ENCODE measurements around the gene ACTL7A. TPM values are rescaled to one million over a fixed set of nuclear protein-coding genes. Genes with fewer than 3 reads are reported as not detected.

Gene ACTL7A
- total RNA-seq, 2 donors from 2014 or later = not detected

DNA sequence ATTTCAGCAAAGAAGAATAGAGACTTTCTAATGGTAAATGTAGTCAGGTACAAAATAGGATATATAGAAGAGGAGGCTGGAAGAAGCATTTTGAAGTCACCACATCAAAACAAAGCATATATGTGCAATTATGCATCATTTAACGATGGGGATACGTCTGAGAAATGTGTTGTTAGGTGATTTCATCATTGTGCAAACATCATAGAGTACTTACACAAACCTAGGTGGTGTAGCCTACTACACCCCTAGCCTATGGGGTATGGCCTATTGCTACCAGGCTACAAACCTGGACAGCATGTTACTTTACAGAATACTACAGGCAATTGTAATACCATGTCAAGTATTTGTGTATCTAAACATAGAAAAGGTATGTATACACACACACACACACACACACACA lies 43.4 kb downstream of the ACTL7A start:
- no peak overlapping the region for H3K27ac ChIP-seq
- H3K4me1 ChIP-seq = no peaks in the 10 kb centered on the region
- no peaks in the 10 kb centered on the region for H3K9me3 ChIP-seq
- no peak overlapping the region for H3K4me3 ChIP-seq
- WGBS, 2 donors = 43 to 53% methylated on average over 2 of the region's 2 CpGs
- peaks cover 5 to 24% of the 10 kb centered on the region in 2 donors for H3K36me3 ChIP-seq (replicated peaks in 1 of 2; ENCODE audit: insufficient read depth in 1 of 2, low read depth in 2 of 2)
- ATAC-seq (no peak), DNase-seq (no peak)
- TF ChIP-seq POLR2A (IDR thresholded peaks at IDR 0.05) = no peak
- TF ChIP-seq, protein P1, sequence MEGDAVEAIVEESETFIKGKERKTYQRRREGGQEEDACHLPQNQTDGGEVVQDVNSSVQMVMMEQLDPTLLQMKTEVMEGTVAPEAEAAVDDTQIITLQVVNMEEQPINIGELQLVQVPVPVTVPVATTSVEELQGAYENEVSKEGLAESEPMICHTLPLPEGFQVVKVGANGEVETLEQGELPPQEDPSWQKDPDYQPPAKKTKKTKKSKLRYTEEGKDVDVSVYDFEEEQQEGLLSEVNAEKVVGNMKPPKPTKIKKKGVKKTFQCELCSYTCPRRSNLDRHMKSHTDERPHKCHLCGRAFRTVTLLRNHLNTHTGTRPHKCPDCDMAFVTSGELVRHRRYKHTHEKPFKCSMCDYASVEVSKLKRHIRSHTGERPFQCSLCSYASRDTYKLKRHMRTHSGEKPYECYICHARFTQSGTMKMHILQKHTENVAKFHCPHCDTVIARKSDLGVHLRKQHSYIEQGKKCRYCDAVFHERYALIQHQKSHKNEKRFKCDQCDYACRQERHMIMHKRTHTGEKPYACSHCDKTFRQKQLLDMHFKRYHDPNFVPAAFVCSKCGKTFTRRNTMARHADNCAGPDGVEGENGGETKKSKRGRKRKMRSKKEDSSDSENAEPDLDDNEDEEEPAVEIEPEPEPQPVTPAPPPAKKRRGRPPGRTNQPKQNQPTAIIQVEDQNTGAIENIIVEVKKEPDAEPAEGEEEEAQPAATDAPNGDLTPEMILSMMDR (IDR thresholded peaks at IDR 0.05) = no peak
- intact Hi-C loops (cut with DNase I) = no loop called here
- no peaks in the 10 kb centered on the region for H3K27me3 ChIP-seq

DNA sequence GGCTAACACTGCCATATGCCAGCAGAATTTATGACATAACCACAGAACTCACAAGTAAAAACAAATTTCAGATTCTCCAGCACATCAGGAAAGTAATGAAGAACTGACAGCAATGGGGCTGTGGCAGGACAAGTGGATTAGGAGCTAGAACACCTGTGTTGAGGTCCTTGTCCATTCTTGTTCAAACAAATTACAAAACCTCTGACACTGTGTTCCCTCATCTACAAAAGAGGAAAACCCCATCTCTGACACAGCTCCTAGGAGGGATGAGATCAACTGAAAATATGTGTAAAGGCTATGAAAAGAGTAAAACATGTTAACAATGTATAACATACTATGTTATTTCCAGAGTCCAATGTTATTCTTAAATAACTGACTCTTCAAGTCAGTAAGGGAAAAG lies 48.3 kb downstream of the ACTL7A start:
- TF ChIP-seq POLR2A (IDR thresholded peaks at IDR 0.05) = no peak
- TF ChIP-seq, protein P1 (IDR thresholded peaks at IDR 0.05) = no peak
- H3K27me3 ChIP-seq = no peaks in the 10 kb centered on the region
- H3K4me3 ChIP-seq = no peak overlapping the region
- ATAC-seq = no peak
- intact Hi-C loops (cut with DNase I) = no loop called here
- H3K4me1 ChIP-seq = no peaks in the 10 kb centered on the region
- H3K36me3 ChIP-seq (replicated peaks in 1 of 2; ENCODE audit: insufficient read depth in 1 of 2, low read depth in 2 of 2) = peaks cover 10 to 29% of the 10 kb centered on the region in 2 donors
- H3K27ac ChIP-seq = no peak overlapping the region
- H3K9me3 ChIP-seq = no peaks in the 10 kb centered on the region
- DNase-seq = no peak

DNA sequence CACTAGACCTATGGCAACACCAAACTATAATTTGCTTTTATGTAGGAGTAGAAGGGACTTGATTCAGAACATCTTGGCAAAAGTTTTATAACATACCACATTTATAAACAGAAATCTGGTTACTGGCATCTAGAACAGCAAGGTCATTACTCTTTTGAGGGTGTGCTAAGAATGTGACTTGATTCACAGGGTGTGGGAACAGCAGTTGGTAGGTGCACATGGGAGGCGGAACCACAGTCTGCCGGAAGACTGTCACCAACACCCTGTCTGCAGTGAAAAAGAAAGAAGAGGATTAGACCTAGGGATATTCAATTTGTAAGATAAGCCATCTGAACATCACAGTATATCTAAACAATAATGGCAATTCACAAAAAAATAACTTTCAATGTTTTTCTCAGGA lies 48.8 kb downstream of the ACTL7A start:
- Histone ChIP-seq H3K27me3 (no peaks in the 10 kb centered on the region), H3K36me3 (replicated peaks in 1 of 2; ENCODE audit: insufficient read depth in 1 of 2, low read depth in 2 of 2) (peaks cover 10 to 29% of the 10 kb centered on the region in 2 donors), H3K4me3 (no peak overlapping the region), H3K9me3 (no peaks in the 10 kb centered on the region), H3K27ac (no peak overlapping the region), H3K4me1 (no peaks in the 10 kb centered on the region)
- intact Hi-C loops (cut with DNase I) = no loop called here
- ATAC-seq (no peak), DNase-seq (no peak)
- no peak for TF ChIP-seq POLR2A (IDR thresholded peaks at IDR 0.05)
- TF ChIP-seq, protein P1 (IDR thresholded peaks at IDR 0.05) = no peak
- 83 to 93% methylated on average over 2 of the region's 2 CpGs for WGBS, 2 donors

DNA sequence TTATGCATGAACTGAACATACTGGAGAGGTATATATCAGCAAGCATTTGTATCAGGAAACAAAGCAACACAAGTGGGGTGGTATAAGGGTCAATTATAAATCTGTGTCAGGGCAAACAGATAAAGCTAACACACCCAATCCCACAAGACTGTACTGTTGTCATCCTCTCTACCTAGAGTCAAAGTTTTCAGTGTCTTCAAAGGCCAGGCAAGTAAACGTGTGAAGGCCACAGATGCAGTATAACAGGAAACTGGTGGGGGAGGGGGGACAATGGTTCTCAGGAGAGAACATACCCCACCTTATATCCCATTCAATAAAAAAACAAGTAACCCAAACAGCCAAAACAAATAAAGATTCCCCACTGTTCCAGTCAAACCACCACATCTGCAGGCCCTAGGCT lies 49.8 kb downstream of the ACTL7A start:
- Histone ChIP-seq H3K4me1 (no peaks in the 10 kb centered on the region), H3K27me3 (no peaks in the 10 kb centered on the region), H3K4me3 (no peak overlapping the region), H3K9me3 (no peaks in the 10 kb centered on the region), H3K36me3 (replicated peaks in 1 of 2; ENCODE audit: insufficient read depth in 1 of 2, low read depth in 2 of 2) (peaks cover 5 to 25% of the 10 kb centered on the region in 2 donors), H3K27ac (no peak overlapping the region)
- intact Hi-C loops (cut with DNase I) = no loop called here
- DNase-seq (no peak), ATAC-seq (no peak)
- WGBS, 2 donors = 34 to 56% methylated on average over 1 of the region's 1 CpG
- no peak for TF ChIP-seq POLR2A (IDR thresholded peaks at IDR 0.05)
- TF ChIP-seq, protein P1 (IDR thresholded peaks at IDR 0.05) = no peak

Small RNA genes lying within 50 kb of the gene (small RNA-seq; reads per million reads assigned to genes)
- not detected for gene AL359692.1

Other genes starting within 250 kb of the ACTL7A start
- gene ACTL7B, start 6.3 kb upstream of the ACTL7A start, total RNA-seq = under 1 TPM in 1 of 2 donors, not detected in 1; 0.26 TPM
- 10 to 100 TPM; 14.5 to 18.2 TPM for gene ELP1, start 71.9 kb downstream of the ACTL7A start, total RNA-seq
- gene ABITRAM, start 72.1 kb downstream of the ACTL7A start, total RNA-seq = 1 to 10 TPM; 6.0 to 6.3 TPM
- gene CTNNAL1, start 151.2 kb downstream of the ACTL7A start, total RNA-seq = 10 to 100 TPM; 15.8 to 23.9 TPM